Limb (tissue), 2 donors: ENCODE results near the gene SULF2.

ENCODE experiments used
- DNase-seq, 2 donors: peaks; one replicate each; pipeline ENCODE4 v3.0.0-alpha.2; 2016; ENCODE audit errors: extremely low spot score in 2 of 2

SULF2 gene

DNA sequence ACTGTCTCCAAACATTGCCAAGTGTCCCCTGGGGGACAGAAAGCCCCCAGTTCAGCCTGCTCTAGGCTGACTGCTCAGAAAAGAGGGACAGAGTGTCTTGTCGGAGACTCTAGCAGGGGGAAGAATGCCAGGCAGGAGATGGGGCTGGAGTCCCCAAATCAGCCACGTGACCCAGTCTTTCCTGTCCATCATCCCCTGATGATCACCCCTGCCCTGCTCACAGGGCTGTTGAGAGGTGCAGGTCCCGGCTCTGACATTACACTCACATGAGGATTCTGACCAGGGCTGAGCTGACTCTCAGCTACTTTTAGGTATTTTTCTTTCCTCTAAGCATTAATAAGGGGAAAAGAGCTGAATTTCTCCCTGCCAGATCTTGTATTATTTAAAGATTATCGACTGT is 115.8 kb downstream of the SULF2 start:
- DNase-seq: no peak

- no peak for DNase-seq
These were observed 116.2 kb downstream of the SULF2 start for GRCh38 chr20:47669152-47669425.

DNA sequence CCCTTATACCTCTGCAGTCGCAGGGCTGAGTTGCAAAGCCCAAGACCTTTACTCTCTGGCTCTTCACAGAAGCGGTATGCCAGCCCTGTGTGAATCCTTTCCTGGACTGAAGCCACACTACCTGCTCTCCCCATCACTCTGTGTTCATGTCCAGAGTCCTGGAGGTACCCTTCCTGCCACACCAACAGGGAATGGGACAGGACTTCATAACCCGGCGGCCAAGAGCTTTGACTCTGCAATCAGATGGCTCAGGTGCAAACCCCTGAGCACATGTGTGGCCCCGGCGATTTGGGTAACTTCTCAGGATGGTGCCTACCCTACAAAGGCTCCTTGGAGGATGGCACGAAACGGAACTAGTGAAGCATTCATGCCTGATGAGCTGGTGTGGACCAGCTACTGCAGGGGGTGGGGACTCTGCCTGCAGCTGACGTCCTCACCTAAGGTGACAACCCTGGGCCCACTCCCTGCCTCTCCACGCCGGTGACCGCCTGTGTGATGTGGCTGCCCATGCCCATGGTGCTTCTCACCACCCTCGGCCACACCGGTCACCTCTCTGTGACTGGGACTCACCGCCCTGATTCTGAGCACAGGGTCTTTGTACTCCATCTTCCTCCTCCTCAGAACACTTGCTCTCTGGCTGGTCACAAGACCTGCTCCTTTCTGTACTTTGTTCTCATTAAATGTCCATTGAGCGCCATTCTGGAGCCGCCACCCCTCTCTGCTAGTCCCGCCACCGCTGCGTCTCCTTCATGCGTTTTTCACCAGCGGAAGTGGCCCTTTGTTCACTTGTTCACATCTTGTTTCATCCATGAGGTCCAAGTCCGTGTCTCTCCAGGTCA is 116.7 kb downstream of the SULF2 start:
- no peak for DNase-seq

DNA sequence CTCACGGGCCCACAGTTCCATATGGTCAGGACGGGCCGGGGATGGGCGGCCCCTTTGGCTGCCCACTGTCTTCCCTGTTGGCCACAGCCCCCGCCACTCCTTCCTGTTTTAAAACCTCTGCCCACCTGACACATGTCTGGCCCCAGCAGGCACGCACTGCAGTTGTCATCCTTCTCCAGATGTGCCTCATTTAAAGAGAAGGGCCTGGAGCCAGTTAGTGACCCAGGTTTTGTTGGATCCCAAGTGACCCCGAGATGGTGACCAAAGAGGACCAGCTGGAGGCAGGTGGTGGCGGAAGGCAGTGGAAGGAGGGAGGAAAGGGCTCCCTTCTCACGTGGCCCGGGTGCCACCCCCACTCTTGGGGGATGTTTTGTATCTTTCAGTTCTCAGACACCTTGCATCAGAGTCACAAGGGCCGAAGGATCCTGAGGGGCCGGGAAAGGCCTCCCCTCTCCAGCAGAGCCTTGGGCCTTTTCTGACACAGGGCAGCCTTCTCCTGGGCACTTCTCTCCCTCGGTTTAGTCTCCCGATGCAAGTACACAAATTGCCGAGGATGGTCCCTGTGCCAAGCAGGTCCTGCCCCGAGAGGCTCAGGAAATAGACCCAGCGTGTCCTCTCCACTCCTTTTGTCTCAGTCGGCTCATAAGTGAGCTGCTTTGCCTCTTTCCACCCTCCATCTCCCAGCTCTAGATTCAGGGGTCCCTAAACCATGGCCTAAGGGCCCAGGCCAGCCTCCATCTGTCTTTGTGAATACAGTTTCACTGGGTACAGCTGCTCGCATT is 117.6 kb downstream of the SULF2 start:
- no peak for DNase-seq

GRCh38 chr20:47667086-47667485 is 118.2 kb downstream of the SULF2 start:
- DNase-seq: no peak

DNA sequence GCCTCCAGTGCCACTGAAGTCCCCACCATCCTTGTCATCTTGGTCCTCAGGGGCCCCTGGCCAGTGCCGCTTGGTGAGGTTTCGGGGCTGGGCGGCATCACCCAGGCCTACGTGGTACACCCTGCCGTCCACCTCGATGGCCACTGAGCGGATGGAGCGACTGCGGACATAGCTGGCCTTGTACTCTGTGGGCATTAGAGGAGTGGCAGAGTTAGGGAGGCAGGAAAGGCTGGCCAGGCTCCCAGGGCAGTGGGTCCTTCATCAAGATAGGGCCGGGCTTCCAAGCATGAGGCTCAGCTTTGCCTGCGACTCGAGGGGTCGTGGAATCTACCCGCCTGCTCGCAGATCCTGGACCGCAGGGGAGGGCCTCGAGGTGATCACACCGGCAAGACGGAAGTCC is 119.0 kb downstream of the SULF2 start:
- no peak for DNase-seq

DNA sequence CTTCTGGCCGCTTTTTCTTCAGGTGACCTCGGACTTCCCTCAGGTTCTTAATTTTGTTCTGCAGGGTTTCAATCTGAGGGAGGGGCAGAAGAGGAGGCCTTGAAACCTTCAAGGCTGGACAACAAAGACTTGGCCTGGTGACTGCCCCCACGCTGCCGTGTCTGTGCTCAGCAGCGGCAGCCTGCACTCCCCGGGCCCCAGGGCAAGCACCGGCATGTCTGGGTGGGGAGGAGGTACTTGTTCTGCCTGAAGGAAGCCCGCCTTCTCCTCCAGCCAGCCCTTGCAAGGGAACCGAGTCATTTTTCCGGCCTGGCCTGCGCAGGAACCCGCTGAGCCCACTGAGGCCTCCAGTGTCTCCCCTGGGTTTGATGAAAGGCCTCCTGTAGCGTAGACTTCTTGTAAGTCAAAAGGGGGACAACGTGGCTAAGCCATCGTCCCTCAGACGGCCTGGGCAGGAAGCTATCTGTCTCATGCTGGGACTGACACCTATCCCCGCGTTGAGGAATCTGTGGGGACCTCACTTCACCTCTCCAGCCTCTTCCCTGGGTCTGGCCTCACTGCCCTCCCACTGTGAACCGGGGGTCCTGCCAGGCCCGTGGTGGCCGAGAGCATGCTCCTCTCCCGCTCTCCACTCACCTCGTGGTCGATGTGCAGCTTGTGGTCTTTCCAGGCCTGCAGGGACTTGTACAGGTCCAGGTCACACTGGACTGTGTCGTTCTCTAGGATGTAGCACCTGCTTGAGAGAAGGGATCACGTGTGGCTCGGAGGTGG is 119.9 kb downstream of the SULF2 start:
- DNase-seq: no peak

DNA sequence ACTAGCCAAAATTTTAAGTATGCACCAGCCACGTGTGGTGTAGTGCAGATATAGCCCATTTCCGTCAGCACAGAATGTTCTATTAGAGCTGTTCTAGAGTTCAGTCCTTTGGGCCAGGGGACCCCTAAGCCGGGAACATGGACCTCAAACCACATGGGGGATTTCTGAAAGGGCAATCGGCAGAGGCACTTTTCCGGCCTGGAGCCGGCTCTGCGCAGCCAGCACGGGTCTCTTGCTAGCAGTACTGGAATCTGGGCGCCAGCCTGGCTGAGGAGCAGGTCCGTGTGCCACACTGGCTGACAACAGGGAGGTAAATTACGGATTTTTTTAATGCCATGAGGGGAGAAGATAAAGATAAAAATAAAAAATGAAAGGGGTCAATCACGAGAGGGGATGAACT is 120.5 kb downstream of the SULF2 start:
- no peak for DNase-seq

DNA sequence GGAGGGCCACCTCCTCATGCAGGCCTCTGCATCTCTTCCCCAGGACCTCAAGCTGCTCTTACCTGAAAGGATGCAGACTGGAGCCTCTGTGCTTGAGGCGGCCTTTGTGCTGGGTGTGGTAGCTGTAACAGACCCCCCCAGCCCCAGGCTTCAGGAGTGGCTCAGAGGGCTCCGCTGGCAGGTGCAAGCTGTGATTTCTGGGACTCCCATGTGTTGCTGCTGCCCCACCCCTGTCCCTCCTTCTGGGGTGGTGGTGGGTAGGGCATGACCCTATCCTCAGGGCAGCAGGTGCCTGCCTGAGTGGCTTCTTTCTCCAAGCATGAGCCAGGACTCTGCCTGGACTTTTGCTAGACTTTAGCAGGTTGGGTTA is 121.2 kb downstream of the SULF2 start:
- no peak for DNase-seq

DNA sequence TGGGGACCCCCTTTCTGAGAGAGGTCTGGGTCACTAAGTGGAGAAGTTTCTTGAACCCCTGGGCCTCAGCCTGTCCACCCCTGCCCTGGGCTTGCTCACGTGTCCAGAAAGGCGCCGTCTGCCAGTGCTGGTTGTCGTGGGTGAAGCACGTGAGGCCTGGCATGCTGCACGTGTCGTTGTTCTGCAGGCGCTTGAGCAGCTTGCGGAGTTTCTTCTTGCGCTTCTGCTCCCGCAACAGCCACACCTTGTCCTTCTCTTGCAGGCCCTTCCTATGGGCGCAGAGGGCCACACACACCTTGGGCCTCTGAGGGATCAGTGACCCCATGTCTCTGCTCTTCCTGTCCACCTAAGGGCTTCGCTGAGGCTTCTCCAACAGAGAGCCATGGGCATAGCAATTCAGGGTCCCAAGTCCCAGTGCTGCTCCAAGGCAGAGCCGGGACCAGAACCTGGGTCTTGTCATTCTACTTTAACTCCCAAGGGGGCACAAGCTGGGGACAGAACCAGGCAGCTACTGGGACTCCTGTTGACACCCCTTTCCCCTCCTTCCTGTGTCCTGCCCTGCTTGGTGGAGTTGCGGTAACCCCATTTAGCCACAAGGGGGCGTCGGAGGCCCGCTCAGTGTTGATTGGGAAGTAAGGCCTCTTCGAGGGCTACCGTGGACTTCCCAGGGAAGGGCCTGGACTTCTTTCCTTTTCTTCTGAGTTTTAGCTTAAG is 121.8 kb downstream of the SULF2 start:
- DNase-seq: peak; percentile 81 to 92

- no peak for DNase-seq
These were observed 122.6 kb downstream of the SULF2 start for GRCh38 chr20:47662483-47663353.

DNA sequence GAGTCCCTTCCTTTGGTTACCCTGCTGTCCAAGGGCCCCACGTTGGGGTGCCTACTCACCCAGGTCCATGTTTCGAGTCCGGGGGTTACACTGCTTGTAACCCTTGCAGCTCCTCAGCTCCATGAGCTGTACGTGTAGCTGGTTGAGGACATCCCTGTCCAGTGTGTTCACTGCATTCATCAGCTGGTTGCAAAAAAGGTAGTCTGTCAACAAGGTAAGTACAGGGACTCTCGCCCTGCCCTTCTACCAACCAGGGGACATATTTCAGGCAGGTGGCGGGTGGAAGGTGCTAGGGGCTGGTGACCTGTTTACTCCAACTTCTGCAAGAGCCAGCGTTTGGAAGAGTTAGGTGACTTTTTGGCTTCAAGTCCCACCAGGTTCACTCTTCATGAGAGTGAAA is 123.6 kb downstream of the SULF2 start:
- DNase-seq: no peak

GRCh38 chr20:47660983-47661700 is 124.1 kb downstream of the SULF2 start:
- DNase-seq: no peak

- no peak for DNase-seq
These were observed 124.7 kb downstream of the SULF2 start for GRCh38 chr20:47660602-47660905.

GRCh38 chr20:47659904-47660601 is 125.2 kb downstream of the SULF2 start:
- no peak for DNase-seq

DNA sequence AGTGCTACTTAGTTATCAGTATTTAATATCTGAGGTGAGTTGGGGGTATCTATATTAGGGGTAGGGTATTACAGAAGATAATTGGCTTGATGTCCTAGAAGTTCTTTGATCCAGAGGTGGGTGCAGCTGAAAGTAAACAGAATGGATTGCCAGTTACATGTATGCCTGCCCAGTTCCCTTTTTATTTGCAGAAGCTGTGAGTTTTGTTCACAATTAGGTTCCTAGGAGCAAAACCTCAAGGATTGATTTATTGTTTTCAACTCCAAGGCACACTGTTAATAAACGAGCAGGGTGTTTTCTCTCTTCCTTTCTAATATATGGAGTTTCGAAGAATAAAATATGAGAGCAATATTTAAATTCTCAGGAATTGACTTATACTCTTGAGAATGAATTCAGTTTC is 129.0 kb downstream of the SULF2 start:
- no peak for DNase-seq

- no peak for DNase-seq
These were observed 129.6 kb downstream of the SULF2 start for GRCh38 chr20:47655635-47656034.

DNA sequence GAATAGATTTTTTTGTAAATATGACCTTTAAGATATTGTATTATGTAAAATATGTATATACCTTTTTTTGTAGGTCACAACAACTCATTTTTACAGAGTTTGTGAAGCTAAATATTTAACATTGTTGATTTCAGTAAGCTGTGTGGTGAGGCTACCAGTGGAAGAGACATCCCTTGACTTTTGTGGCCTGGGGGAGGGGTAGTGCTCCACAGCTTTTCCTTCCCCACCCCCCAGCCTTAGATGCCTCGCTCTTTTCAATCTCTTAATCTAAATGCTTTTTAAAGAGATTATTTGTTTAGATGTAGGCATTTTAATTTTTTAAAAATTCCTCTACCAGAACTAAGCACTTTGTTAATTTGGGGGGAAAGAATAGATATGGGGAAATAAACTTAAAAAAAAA is 130.9 kb downstream of the SULF2 start:
- DNase-seq: no peak

GRCh38 chr20:47653869-47654268 is 131.4 kb downstream of the SULF2 start:
- DNase-seq: no peak

DNA sequence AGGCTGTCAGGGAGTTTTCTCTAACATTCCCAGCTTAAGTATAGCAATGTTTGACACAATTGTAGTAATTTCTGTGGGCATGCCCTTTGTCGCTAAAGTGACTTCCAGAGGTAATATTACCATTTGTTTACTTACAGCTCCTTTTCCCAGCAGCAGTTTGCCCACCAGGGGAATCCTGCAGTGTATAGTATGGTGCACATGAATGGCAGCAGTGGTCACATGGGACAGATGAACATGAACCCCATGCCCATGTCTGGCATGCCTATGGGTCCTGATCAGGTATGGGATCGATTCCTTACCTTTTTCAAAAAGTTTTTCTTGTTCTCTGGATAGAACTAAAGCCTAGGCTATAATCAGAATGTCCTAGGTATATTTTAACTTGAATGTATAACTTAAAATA is 132.5 kb downstream of the SULF2 start:
- DNase-seq: no peak
